KMS-11 (cell line): Measurements from ENCODE around the gene MPZL2.

Experiments used
- H2AFZ ChIP-seq: fragments of 200-600 bp; sonication (generic); 2 replicates; pipeline ENCODE4 v1.6.1; 2016; ENCODE audit warnings: antibody characterized with exemption, mixed run types, low read depth
- H3K27ac ChIP-seq: fragments of 200-600 bp; sonication (generic); 2 replicates; pipeline ENCODE4 v1.6.1; 2016; ENCODE audit warnings: mild to moderate bottlenecking, mixed run types
- H3K27me3 ChIP-seq: fragments of 200-600 bp; sonication (generic); 2 replicates; pipeline ENCODE4 v1.6.1; 2017; ENCODE audit warnings: mild to moderate bottlenecking, low read depth, mixed run types, moderate library complexity; ENCODE audit not compliant: insufficient read depth
- H3K36me3 ChIP-seq: fragments of 200-600 bp; sonication (generic); 2 replicates; pipeline ENCODE4 v1.6.1; 2017; ENCODE audit warnings: mild to moderate bottlenecking, mixed run types; ENCODE audit not compliant: insufficient read depth
- H3K4me1 ChIP-seq: fragments of 200-600 bp; sonication (generic); 2 replicates; pipeline ENCODE4 v1.6.1; 2016; ENCODE audit warnings: mild to moderate bottlenecking, low read depth, mixed run types; ENCODE audit not compliant: poor library complexity, severe bottlenecking
- H3K4me2 ChIP-seq: fragments of 200-600 bp; sonication (generic); 2 replicates; pipeline ENCODE4 v1.7.0; 2016; ENCODE audit warnings: mild to moderate bottlenecking, mixed run types
- H3K4me3 ChIP-seq: fragments of 200-600 bp; sonication (generic); IDR thresholded peaks from 2 replicates; pipeline ENCODE4 v1.6.1; 2017; ENCODE audit warnings: low read depth, low read length, mixed read lengths; ENCODE audit not compliant: insufficient read depth
- H3K79me2 ChIP-seq: fragments of 200-600 bp; sonication (generic); 2 replicates; pipeline ENCODE4 v1.6.1; 2016; ENCODE audit warnings: low read depth, mixed run types; ENCODE audit not compliant: insufficient read depth
- H3K9ac ChIP-seq: fragments of 200-600 bp; sonication (generic); 2 replicates; pipeline ENCODE4 v1.6.1; 2016; ENCODE audit warnings: mild to moderate bottlenecking, mixed run types
- H4K20me1 ChIP-seq: fragments of 200-600 bp; sonication (generic); 2 replicates; pipeline ENCODE4 v1.6.1; 2016; ENCODE audit warnings: mild to moderate bottlenecking, mixed run types; ENCODE audit not compliant: insufficient read depth
- TF ChIP-seq, protein P1 (sequence below): fragments of 200-600 bp; sonication (generic); conservative IDR thresholded peaks from 2 replicates; pipeline ENCODE4 v1.6.1; 2017; ENCODE audit warnings: low read depth, mild to moderate bottlenecking, antibody characterized with exemption, low read length, moderate library complexity, mixed read lengths

MPZL2 gene

GRCh38 chr11:118265954-118266353, 1.9 kb upstream of the MPZL2 start:
- Histone ChIP-seq H3K9ac (no peak overlapping the region), H3K4me3 (no peak overlapping the region), H3K27ac (no peak overlapping the region), H3K4me1 (no peaks in the 10 kb centered on the region), H2AFZ (no peak overlapping the region), H4K20me1 (no peaks in the 10 kb centered on the region), H3K36me3 (no peaks in the 10 kb centered on the region), H3K4me2 (no peak overlapping the region), H3K79me2 (no peaks in the 10 kb centered on the region), H3K27me3 (no peaks in the 10 kb centered on the region)
- TF ChIP-seq, protein P1, sequence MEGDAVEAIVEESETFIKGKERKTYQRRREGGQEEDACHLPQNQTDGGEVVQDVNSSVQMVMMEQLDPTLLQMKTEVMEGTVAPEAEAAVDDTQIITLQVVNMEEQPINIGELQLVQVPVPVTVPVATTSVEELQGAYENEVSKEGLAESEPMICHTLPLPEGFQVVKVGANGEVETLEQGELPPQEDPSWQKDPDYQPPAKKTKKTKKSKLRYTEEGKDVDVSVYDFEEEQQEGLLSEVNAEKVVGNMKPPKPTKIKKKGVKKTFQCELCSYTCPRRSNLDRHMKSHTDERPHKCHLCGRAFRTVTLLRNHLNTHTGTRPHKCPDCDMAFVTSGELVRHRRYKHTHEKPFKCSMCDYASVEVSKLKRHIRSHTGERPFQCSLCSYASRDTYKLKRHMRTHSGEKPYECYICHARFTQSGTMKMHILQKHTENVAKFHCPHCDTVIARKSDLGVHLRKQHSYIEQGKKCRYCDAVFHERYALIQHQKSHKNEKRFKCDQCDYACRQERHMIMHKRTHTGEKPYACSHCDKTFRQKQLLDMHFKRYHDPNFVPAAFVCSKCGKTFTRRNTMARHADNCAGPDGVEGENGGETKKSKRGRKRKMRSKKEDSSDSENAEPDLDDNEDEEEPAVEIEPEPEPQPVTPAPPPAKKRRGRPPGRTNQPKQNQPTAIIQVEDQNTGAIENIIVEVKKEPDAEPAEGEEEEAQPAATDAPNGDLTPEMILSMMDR = no peak

DNA sequence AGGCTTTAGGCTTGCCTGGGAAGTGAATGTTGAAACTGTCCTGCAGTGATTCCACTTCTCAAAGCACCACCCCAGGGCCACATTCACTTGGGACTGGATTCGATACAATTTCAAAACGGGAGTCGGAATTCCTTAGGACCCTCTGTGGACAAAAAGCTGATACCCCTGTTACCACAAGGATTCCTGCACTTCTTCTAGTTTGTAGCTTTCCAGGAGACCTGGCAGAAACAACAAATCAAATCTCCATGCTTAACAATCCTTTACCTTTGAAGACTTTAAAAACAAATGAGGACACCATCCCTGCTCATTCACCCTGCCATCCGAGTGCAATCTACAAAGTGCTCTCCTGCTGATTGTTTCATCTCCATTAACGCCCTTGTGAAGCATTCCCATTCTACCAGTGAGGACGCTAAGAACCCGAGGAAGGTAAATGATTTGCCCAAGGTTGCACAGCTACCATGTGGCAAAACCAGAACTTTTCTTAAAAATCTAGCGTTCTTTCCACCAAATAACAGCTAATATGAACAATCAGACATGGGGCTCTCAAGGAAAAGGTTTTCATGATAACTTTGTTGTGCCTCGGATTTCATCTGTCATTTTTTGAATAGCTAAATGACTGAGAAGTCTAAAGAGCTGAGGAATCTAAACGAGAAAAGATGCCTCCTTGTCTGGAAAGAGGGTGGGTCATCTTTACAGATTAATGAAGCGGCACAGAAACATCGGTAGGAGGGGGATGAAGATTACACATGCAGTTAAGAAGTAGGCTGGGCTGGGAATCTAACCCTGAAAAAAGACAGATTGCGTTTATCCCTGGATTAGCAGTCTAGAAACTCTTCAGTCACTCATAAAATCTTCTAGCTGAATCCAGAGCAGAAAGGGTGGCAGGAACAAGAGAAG, 720 bp upstream of the MPZL2 start:
- Histone ChIP-seq H3K27me3 (no peaks in the 10 kb centered on the region), H3K4me3 (no peak overlapping the region)

DNA sequence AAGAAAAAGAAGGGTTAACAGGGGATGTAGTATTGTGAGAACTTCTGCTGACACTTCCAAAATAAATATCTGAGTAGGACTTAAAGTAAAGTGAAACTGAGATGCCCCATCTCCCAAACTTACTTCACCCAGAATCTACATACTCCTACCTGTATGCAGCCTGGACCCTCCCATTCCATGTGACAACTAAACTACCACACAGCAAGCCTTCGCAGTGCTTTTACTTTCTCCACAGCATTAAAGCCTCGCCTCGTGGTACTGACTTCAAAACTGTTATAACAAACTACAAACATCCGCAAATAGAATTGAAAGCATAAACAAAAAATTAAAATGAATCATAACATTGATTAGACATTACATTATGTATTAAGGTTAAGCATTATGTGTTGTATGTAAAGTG, 985 bp downstream of the MPZL2 start:
- Histone ChIP-seq H3K27me3 (no peaks in the 10 kb centered on the region), H3K9ac (no peak overlapping the region), H4K20me1 (no peaks in the 10 kb centered on the region), H3K4me1 (no peaks in the 10 kb centered on the region), H2AFZ (no peak overlapping the region), H3K4me3 (no peak overlapping the region), H3K36me3 (no peaks in the 10 kb centered on the region), H3K4me2 (no peak overlapping the region), H3K27ac (no peak overlapping the region), H3K79me2 (no peaks in the 10 kb centered on the region)
- TF ChIP-seq, protein P1 = no peak

More for the DNA sequence above, 720 bp upstream of the MPZL2 start:
- TF ChIP-seq, protein P1 = no peak
- Histone ChIP-seq H3K4me1 (no peaks in the 10 kb centered on the region), H2AFZ (no peak overlapping the region), H3K9ac (no peak overlapping the region), H3K36me3 (no peaks in the 10 kb centered on the region), H3K27ac (no peak overlapping the region), H3K4me2 (no peak overlapping the region), H3K79me2 (no peaks in the 10 kb centered on the region), H4K20me1 (no peaks in the 10 kb centered on the region)

- H2AFZ ChIP-seq = no peak overlapping the region
- no peaks in the 10 kb centered on the region for H3K27me3 ChIP-seq
- H4K20me1 ChIP-seq = no peaks in the 10 kb centered on the region
- no peak overlapping the region for H3K4me2 ChIP-seq
- H3K27ac ChIP-seq = no peak overlapping the region
- TF ChIP-seq, protein P1 = no peak
- no peak overlapping the region for H3K4me3 ChIP-seq
- H3K9ac ChIP-seq = no peak overlapping the region
- no peaks in the 10 kb centered on the region for H3K36me3 ChIP-seq
- no peaks in the 10 kb centered on the region for H3K4me1 ChIP-seq
- no peaks in the 10 kb centered on the region for H3K79me2 ChIP-seq
These were observed 3.7 kb downstream of the MPZL2 start for GRCh38 chr11:118260353-118260752.
